ENCODE measurements around the gene PLEKHD1. TPM values are rescaled to one million over a fixed set of nuclear protein-coding genes. Genes with fewer than 3 reads are reported as not detected.

The PLEKHD1 gene
- total and polyA plus RNA-seq, 2 donors (not counting 1 experiment from before 2014, with no cell fraction given): under 0.01 to 0.01 TPM

DNA sequence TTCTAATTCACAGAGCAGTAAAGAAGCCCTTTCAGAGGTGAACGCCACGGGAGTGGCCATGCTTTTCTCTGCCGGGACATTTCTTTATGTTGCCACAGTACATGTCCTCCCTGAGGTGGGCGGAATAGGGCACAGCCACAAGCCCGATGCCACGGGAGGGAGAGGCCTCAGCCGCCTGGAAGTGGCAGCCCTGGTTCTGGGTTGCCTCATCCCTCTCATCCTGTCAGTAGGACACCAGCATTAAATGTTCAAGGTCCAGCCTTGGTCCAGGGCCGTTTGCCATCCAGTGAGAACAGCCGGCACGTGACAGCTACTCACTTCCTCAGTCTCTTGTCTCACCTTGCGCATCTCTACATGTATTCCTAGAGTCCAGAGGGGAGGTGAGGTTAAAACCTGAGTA is 26.2 kb upstream of the PLEKHD1 start:
- Histone ChIP-seq H2AFZ (ENCODE audit: low read length) (no peak overlapping the region), H3K4me3 (replicated peaks in 1 of 4; ENCODE audit: control extremely low read depth in 1 of 4, insufficient read depth in 1 of 4, low read depth in 3 of 4, low read length in 4 of 4) (no peak overlapping the region), H4K20me1 (ENCODE audit: control insufficient read depth, extremely low read depth, insufficient read depth, low read length) (no peaks in the 10 kb centered on the region), H3K36me3 (ENCODE audit: control insufficient read depth, insufficient read depth, low read length) (peaks cover 7% of the 10 kb centered on the region), H3K4me1 (ENCODE audit: control insufficient read depth, extremely low read depth, insufficient read depth, low read length) (no peaks in the 10 kb centered on the region), H3K9ac (ENCODE audit: insufficient read depth, low read length) (no peak overlapping the region), H3K4me2 (ENCODE audit: extremely low read depth, insufficient read depth, low read length) (no peak overlapping the region), H3K27ac (ENCODE audit: insufficient read depth, low read length) (no peak overlapping the region), H3K27me3 (ENCODE audit: control insufficient read depth, insufficient read depth, low read length) (no peaks in the 10 kb centered on the region), H3K79me2 (ENCODE audit: control insufficient read depth, insufficient read depth, low read length) (no peaks in the 10 kb centered on the region), H3K9me3 (ENCODE audit: control insufficient read depth, insufficient read depth, low read depth, low read length) (no peaks in the 10 kb centered on the region)
- no peak for TF ChIP-seq EZH2 (IDR thresholded peaks at IDR 0.05; ENCODE audit: low read length, missing control alignments)
- TF ChIP-seq, protein P1, sequence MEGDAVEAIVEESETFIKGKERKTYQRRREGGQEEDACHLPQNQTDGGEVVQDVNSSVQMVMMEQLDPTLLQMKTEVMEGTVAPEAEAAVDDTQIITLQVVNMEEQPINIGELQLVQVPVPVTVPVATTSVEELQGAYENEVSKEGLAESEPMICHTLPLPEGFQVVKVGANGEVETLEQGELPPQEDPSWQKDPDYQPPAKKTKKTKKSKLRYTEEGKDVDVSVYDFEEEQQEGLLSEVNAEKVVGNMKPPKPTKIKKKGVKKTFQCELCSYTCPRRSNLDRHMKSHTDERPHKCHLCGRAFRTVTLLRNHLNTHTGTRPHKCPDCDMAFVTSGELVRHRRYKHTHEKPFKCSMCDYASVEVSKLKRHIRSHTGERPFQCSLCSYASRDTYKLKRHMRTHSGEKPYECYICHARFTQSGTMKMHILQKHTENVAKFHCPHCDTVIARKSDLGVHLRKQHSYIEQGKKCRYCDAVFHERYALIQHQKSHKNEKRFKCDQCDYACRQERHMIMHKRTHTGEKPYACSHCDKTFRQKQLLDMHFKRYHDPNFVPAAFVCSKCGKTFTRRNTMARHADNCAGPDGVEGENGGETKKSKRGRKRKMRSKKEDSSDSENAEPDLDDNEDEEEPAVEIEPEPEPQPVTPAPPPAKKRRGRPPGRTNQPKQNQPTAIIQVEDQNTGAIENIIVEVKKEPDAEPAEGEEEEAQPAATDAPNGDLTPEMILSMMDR (conservative IDR thresholded peaks at IDR 0.05 in 1 of 2, IDR thresholded peaks at IDR 0.05 in 1 of 2; ENCODE audit: low read depth in 1 of 2, low read length in 2 of 2): no peak
- no peak for DNase-seq (ENCODE audit: low read depth in 2 of 2)

DNA sequence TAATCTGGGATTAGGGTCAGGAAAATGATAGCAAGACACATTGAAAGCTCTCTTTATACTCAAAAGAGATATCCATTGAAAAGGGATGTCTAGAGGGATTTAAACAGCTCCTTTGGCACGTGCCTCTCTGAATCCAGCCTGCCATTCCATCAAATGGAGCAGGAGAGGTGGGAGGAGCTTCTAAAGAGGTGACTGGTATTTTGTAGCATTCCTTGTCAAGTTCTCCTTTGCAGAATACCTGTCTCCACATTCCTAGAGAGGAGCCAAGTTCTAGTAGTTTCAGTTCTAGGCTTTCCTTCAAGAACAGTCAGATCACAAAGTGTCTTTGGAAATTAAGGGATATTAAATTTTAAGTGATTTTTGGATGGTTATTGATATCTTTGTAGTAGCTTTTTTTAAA is 25.4 kb upstream of the PLEKHD1 start:
- Histone ChIP-seq H4K20me1 (ENCODE audit: control insufficient read depth, extremely low read depth, insufficient read depth, low read length) (no peaks in the 10 kb centered on the region), H3K4me2 (ENCODE audit: extremely low read depth, insufficient read depth, low read length) (no peak overlapping the region), H3K9ac (ENCODE audit: insufficient read depth, low read length) (no peak overlapping the region), H3K4me3 (replicated peaks in 1 of 4; ENCODE audit: control extremely low read depth in 1 of 4, insufficient read depth in 1 of 4, low read depth in 3 of 4, low read length in 4 of 4) (no peak overlapping the region), H3K36me3 (ENCODE audit: control insufficient read depth, insufficient read depth, low read length) (peaks cover 7% of the 10 kb centered on the region), H3K79me2 (ENCODE audit: control insufficient read depth, insufficient read depth, low read length) (no peaks in the 10 kb centered on the region), H3K9me3 (ENCODE audit: control insufficient read depth, insufficient read depth, low read depth, low read length) (no peaks in the 10 kb centered on the region), H3K27ac (ENCODE audit: insufficient read depth, low read length) (no peak overlapping the region), H3K27me3 (ENCODE audit: control insufficient read depth, insufficient read depth, low read length) (no peaks in the 10 kb centered on the region), H3K4me1 (ENCODE audit: control insufficient read depth, extremely low read depth, insufficient read depth, low read length) (no peaks in the 10 kb centered on the region), H2AFZ (ENCODE audit: low read length) (no peak overlapping the region)
- no peak for DNase-seq (ENCODE audit: low read depth in 2 of 2)
- TF ChIP-seq EZH2 (IDR thresholded peaks at IDR 0.05; ENCODE audit: low read length, missing control alignments): no peak
- TF ChIP-seq, protein P1 (conservative IDR thresholded peaks at IDR 0.05 in 1 of 2, IDR thresholded peaks at IDR 0.05 in 1 of 2; ENCODE audit: low read depth in 1 of 2, low read length in 2 of 2): no peak

DNA sequence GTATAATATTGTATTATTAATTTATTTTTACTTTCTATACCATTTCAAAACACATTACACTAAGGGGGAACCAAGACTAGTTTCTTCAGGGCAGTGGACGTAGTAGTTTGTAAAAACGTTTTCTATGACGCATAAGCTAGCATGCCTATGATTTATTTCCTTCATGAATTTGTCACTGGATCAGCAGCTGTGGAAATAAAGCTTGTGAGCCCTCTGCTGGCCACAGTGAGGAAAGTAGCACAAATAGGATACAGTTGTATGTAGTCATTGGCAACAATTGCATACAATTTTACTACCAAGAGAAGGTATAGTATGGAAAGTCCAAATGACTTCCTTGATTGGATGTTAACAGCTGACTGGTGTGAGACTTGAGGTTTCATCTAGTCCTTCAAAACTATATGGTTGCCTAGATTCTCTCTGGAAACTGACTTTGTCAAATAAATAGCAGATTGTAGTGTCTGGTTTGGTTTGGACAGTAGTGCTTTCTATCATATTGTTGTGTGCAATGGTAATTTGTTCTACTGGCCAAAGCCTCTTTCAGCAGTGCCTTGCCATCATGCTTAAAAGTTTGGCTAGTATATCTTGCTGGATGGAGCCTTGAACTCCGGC is 24.3 kb upstream of the PLEKHD1 start:
- Histone ChIP-seq H3K9me3 (ENCODE audit: control insufficient read depth, insufficient read depth, low read depth, low read length) (no peaks in the 10 kb centered on the region), H3K4me1 (ENCODE audit: control insufficient read depth, extremely low read depth, insufficient read depth, low read length) (no peaks in the 10 kb centered on the region), H2AFZ (ENCODE audit: low read length) (no peak overlapping the region), H3K79me2 (ENCODE audit: control insufficient read depth, insufficient read depth, low read length) (no peaks in the 10 kb centered on the region), H3K4me3 (replicated peaks in 1 of 4; ENCODE audit: control extremely low read depth in 1 of 4, insufficient read depth in 1 of 4, low read depth in 3 of 4, low read length in 4 of 4) (no peak overlapping the region), H3K27me3 (ENCODE audit: control insufficient read depth, insufficient read depth, low read length) (no peaks in the 10 kb centered on the region), H4K20me1 (ENCODE audit: control insufficient read depth, extremely low read depth, insufficient read depth, low read length) (no peaks in the 10 kb centered on the region), H3K9ac (ENCODE audit: insufficient read depth, low read length) (no peak overlapping the region), H3K27ac (ENCODE audit: insufficient read depth, low read length) (no peak overlapping the region), H3K4me2 (ENCODE audit: extremely low read depth, insufficient read depth, low read length) (no peak overlapping the region), H3K36me3 (ENCODE audit: control insufficient read depth, insufficient read depth, low read length) (peaks cover 7% of the 10 kb centered on the region)
- no peak for TF ChIP-seq EZH2 (IDR thresholded peaks at IDR 0.05; ENCODE audit: low read length, missing control alignments)
- TF ChIP-seq, protein P1 (conservative IDR thresholded peaks at IDR 0.05 in 1 of 2, IDR thresholded peaks at IDR 0.05 in 1 of 2; ENCODE audit: low read depth in 1 of 2, low read length in 2 of 2): peak; percentile 79 to 90
- peak; percentile 87 to 95 for DNase-seq (ENCODE audit: low read depth in 2 of 2)

All from fibroblast of lung (primary cell).